Activated naive CD8-positive, alpha-beta T cell (primary cell): ENCODE data around the gene PLEKHM3.

Source experiments
- H3K27ac Mint-ChIP-seq: one replicate; pipeline ENCODE4 v1.8.0; 2021; ENCODE audit warnings: mixed read lengths
- H3K27me3 Mint-ChIP-seq: one replicate; pipeline ENCODE4 v1.8.0; 2021; ENCODE audit warnings: mixed read lengths
- H3K36me3 Mint-ChIP-seq: one replicate; pipeline ENCODE4 v1.8.0; 2021; ENCODE audit warnings: mixed read lengths
- H3K4me1 Mint-ChIP-seq: one replicate; pipeline ENCODE4 v1.8.0; 2021; ENCODE audit warnings: low read depth, mixed read lengths
- H3K4me3 Mint-ChIP-seq: one replicate; pipeline ENCODE4 v1.8.0; 2021; ENCODE audit warnings: mild to moderate bottlenecking, mixed read lengths
- H3K9me3 Mint-ChIP-seq: one replicate; pipeline ENCODE4 v1.8.0; 2021; ENCODE audit warnings: low read depth, mixed read lengths

The PLEKHM3 gene

GRCh38 chr2:207807516-207807915 lies 217.8 kb downstream of the PLEKHM3 start:
- no peaks in the 10 kb centered on the region for H3K9me3 Mint-ChIP-seq
- H3K4me1 Mint-ChIP-seq = no peaks in the 10 kb centered on the region
- H3K4me3 Mint-ChIP-seq = no peak overlapping the region
- no peaks in the 10 kb centered on the region for H3K27me3 Mint-ChIP-seq
- H3K27ac Mint-ChIP-seq = no peak overlapping the region
- H3K36me3 Mint-ChIP-seq = no peaks in the 10 kb centered on the region

GRCh38 chr2:207805566-207806226 lies 219.6 kb downstream of the PLEKHM3 start:
- H3K4me3 Mint-ChIP-seq = no peak overlapping the region
- no peaks in the 10 kb centered on the region for H3K4me1 Mint-ChIP-seq
- H3K27ac Mint-ChIP-seq = no peak overlapping the region
- no peaks in the 10 kb centered on the region for H3K36me3 Mint-ChIP-seq
- H3K27me3 Mint-ChIP-seq = no peaks in the 10 kb centered on the region
- no peaks in the 10 kb centered on the region for H3K9me3 Mint-ChIP-seq

- Mint-ChIP-seq H3K4me1 (no peaks in the 10 kb centered on the region), H3K36me3 (no peaks in the 10 kb centered on the region), H3K27ac (no peak overlapping the region), H3K27me3 (no peaks in the 10 kb centered on the region), H3K9me3 (no peaks in the 10 kb centered on the region), H3K4me3 (no peak overlapping the region)
Observed at GRCh38 chr2:207802650-207803049, 222.7 kb downstream of the PLEKHM3 start.

GRCh38 chr2:207801259-207801658 lies 224.1 kb downstream of the PLEKHM3 start:
- Mint-ChIP-seq H3K4me1 (no peaks in the 10 kb centered on the region), H3K27ac (no peak overlapping the region), H3K9me3 (no peaks in the 10 kb centered on the region), H3K36me3 (no peaks in the 10 kb centered on the region), H3K4me3 (no peak overlapping the region), H3K27me3 (no peaks in the 10 kb centered on the region)

- no peak overlapping the region for H3K27ac Mint-ChIP-seq
Observed at GRCh38 chr2:207796585-207797350, 228.6 kb downstream of the PLEKHM3 start.

GRCh38 chr2:207792244-207792785 lies 233.0 kb downstream of the PLEKHM3 start:
- Mint-ChIP-seq H3K36me3 (no peaks in the 10 kb centered on the region), H3K4me1 (no peaks in the 10 kb centered on the region), H3K9me3 (no peaks in the 10 kb centered on the region), H3K27ac (no peak overlapping the region), H3K4me3 (no peak overlapping the region), H3K27me3 (peaks cover 6% of the 10 kb centered on the region)

More at GRCh38 chr2:207796585-207797350, 228.6 kb downstream of the PLEKHM3 start:
- no peak overlapping the region for H3K4me3 Mint-ChIP-seq
- H3K27me3 Mint-ChIP-seq = peaks cover 1% of the 10 kb centered on the region
- H3K9me3 Mint-ChIP-seq = no peaks in the 10 kb centered on the region
- H3K36me3 Mint-ChIP-seq = no peaks in the 10 kb centered on the region
- H3K4me1 Mint-ChIP-seq = no peaks in the 10 kb centered on the region

GRCh38 chr2:207791579-207792243 lies 233.6 kb downstream of the PLEKHM3 start:
- Mint-ChIP-seq H3K27ac (no peak overlapping the region), H3K4me1 (no peaks in the 10 kb centered on the region), H3K9me3 (no peaks in the 10 kb centered on the region)

GRCh38 chr2:207790898-207791297 lies 234.4 kb downstream of the PLEKHM3 start:
- Mint-ChIP-seq H3K27me3 (peaks cover 6% of the 10 kb centered on the region), H3K27ac (no peak overlapping the region), H3K9me3 (no peaks in the 10 kb centered on the region), H3K36me3 (no peaks in the 10 kb centered on the region), H3K4me1 (no peaks in the 10 kb centered on the region), H3K4me3 (no peak overlapping the region)

More at GRCh38 chr2:207791579-207792243, 233.6 kb downstream of the PLEKHM3 start:
- Mint-ChIP-seq H3K36me3 (no peaks in the 10 kb centered on the region), H3K27me3 (peaks cover 6% of the 10 kb centered on the region), H3K4me3 (no peak overlapping the region)

GRCh38 chr2:207787800-207788199 lies 237.5 kb downstream of the PLEKHM3 start:
- Mint-ChIP-seq H3K4me1 (no peaks in the 10 kb centered on the region), H3K4me3 (no peak overlapping the region), H3K27me3 (peaks cover 5% of the 10 kb centered on the region), H3K27ac (no peak overlapping the region), H3K9me3 (no peaks in the 10 kb centered on the region), H3K36me3 (no peaks in the 10 kb centered on the region)

GRCh38 chr2:207787017-207787416 lies 238.3 kb downstream of the PLEKHM3 start:
- H3K4me3 Mint-ChIP-seq = no peak overlapping the region
- no peaks in the 10 kb centered on the region for H3K4me1 Mint-ChIP-seq
- H3K27ac Mint-ChIP-seq = no peak overlapping the region
- H3K27me3 Mint-ChIP-seq = peaks cover 5% of the 10 kb centered on the region
- no peaks in the 10 kb centered on the region for H3K36me3 Mint-ChIP-seq
- H3K9me3 Mint-ChIP-seq = no peaks in the 10 kb centered on the region

- Mint-ChIP-seq H3K4me1 (no peaks in the 10 kb centered on the region), H3K4me3 (no peak overlapping the region), H3K36me3 (no peaks in the 10 kb centered on the region), H3K9me3 (no peaks in the 10 kb centered on the region), H3K27ac (no peak overlapping the region), H3K27me3 (peaks cover 2% of the 10 kb centered on the region)
Observed at GRCh38 chr2:207784898-207785297, 240.4 kb downstream of the PLEKHM3 start.

GRCh38 chr2:207783514-207783913 lies 241.8 kb downstream of the PLEKHM3 start:
- H3K36me3 Mint-ChIP-seq = no peaks in the 10 kb centered on the region
- H3K4me1 Mint-ChIP-seq = no peaks in the 10 kb centered on the region
- H3K9me3 Mint-ChIP-seq = no peaks in the 10 kb centered on the region
- peaks cover 2% of the 10 kb centered on the region for H3K27me3 Mint-ChIP-seq
- H3K27ac Mint-ChIP-seq = no peak overlapping the region
- no peak overlapping the region for H3K4me3 Mint-ChIP-seq

GRCh38 chr2:207782238-207783030 lies 242.9 kb downstream of the PLEKHM3 start:
- H3K27me3 Mint-ChIP-seq = no peaks in the 10 kb centered on the region
- H3K27ac Mint-ChIP-seq = no peak overlapping the region
- no peak overlapping the region for H3K4me3 Mint-ChIP-seq
- H3K4me1 Mint-ChIP-seq = no peaks in the 10 kb centered on the region
- no peaks in the 10 kb centered on the region for H3K36me3 Mint-ChIP-seq
- H3K9me3 Mint-ChIP-seq = no peaks in the 10 kb centered on the region

- Mint-ChIP-seq H3K36me3 (no peaks in the 10 kb centered on the region), H3K27me3 (no peaks in the 10 kb centered on the region), H3K4me1 (no peaks in the 10 kb centered on the region), H3K27ac (no peak overlapping the region), H3K9me3 (no peaks in the 10 kb centered on the region), H3K4me3 (no peak overlapping the region)
Observed at GRCh38 chr2:207779523-207779922, 245.8 kb downstream of the PLEKHM3 start.
